Measurements from ENCODE around the gene TCFL5.

DNA sequence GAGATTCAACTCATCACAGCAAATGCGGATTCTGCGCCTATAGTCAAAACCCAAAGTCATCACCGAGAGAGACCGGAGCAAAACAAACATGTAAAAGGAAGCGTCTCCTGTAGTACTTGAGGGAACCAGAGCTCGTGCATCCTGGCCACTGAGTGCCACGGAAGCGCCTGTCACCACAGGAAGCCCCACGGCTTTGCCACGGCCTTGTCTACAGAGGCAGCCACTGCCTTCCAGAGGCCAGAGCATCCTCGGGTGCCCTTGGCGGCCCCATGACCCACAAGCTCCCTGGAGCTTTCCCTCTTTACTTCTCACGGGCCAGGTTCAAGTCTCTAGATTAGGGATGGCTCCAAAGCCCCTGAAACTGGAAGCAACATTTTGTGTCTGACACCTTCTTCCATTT, 7.5 kb downstream of the TCFL5 start:
- no peak for TF ChIP-seq POLR2AphosphoS5 (IDR thresholded peaks at IDR 0.05; ENCODE audit: borderline replicate concordance, low read depth, low read length)
- no peak for TF ChIP-seq EZH2 (IDR thresholded peaks at IDR 0.05)
- TF ChIP-seq FOXP2 (optimal IDR thresholded peaks at IDR 0.05; ENCODE audit: control extremely low read depth, extremely low read length, insufficient read depth) = no peak
